Smooth muscle cell (in vitro differentiated cells): Measurements from ENCODE around the gene ETV6. TPM values are rescaled to one million over a fixed set of nuclear protein-coding genes. Genes with fewer than 3 reads are reported as not detected.

Experiments
- DNase-seq: peaks from one replicate; lab custom pipeline; 2025; ENCODE audit not compliant: unreplicated experiment; lab: John Stamatoyannopoulos, UW
- H2AFZ ChIP-seq: fragments of 200-600 bp; sonication (generic); 2 replicates; pipeline ENCODE4 v1.6.0; 2016; ENCODE audit warnings: antibody characterized with exemption, low read depth, mild to moderate bottlenecking
- H3F3A ChIP-seq: fragments of 200-600 bp; sonication (generic); 2 replicates; pipeline ENCODE4 v1.6.0; 2017; ENCODE audit warnings: antibody characterized with exemption, low read depth
- H3K27ac ChIP-seq: fragments of 200-600 bp; sonication (generic); 2 replicates; pipeline ENCODE4 v1.5.1; 2016; ENCODE audit warnings: low read depth, mild to moderate bottlenecking
- H3K27me3 ChIP-seq: fragments of 200-600 bp; sonication (generic); 2 replicates; pipeline ENCODE4 v1.6.1; 2016; ENCODE audit warnings: low read depth, mild to moderate bottlenecking
- H3K36me3 ChIP-seq: fragments of 200-600 bp; sonication (generic); 2 replicates; pipeline ENCODE4 v1.5.1; 2016; ENCODE audit warnings: low read depth
- H3K4me1 ChIP-seq: fragments of 200-600 bp; sonication (generic); 2 replicates; pipeline ENCODE4 v1.5.1; 2016; ENCODE audit warnings: low read depth
- H3K4me2 ChIP-seq: fragments of 200-600 bp; sonication (generic); 2 replicates; pipeline ENCODE4 v1.6.0; 2016; ENCODE audit warnings: mild to moderate bottlenecking
- H3K4me3 ChIP-seq: fragments of 200-600 bp; sonication (generic); 2 replicates; pipeline ENCODE4 v1.5.1; 2016; ENCODE audit warnings: mild to moderate bottlenecking
- H3K79me2 ChIP-seq: fragments of 200-600 bp; sonication (generic); 2 replicates; pipeline ENCODE4 v1.6.0; 2016; ENCODE audit warnings: low read depth, mild to moderate bottlenecking
- H3K9ac ChIP-seq: fragments of 200-600 bp; sonication (generic); 2 replicates; pipeline ENCODE4 v1.6.0; 2016; ENCODE audit warnings: low read depth
- H3K9me3 ChIP-seq: fragments of 200-600 bp; sonication (generic); replicated peaks from 2 replicates; pipeline ENCODE4 v1.5.1; 2016; ENCODE audit warnings: low read depth
- H4K20me1 ChIP-seq: fragments of 200-600 bp; sonication (generic); 2 replicates; pipeline ENCODE4 v1.6.0; 2016; ENCODE audit warnings: low read depth
- CTCF ChIP-seq: fragments of 200-600 bp; sonication (generic); IDR thresholded peaks from 2 replicates; pipeline ENCODE4 v1.5.1; 2017; ENCODE audit warnings: borderline replicate concordance, mild to moderate bottlenecking, antibody characterized with exemption; ENCODE audit not compliant: insufficient read depth, poor library complexity, severe bottlenecking
- WGBS: methylation state at CpG from one replicate; pipeline ENCODE4 v1.1.7; 2016; ENCODE audit warnings: low lambda C conversion rate; 5-methylcytosine and 5-hydroxymethylcytosine counted together
- polyA plus RNA-seq: library from polyadenylated mRNA; unstranded; fragments of >200 nt; fragmentation: Nextera tagmentation; extraction: Ambion mirVana; gene quantifications from 2 replicates; pipeline ENCODE4 v1.2.1, GENCODE V29; 2016
- total RNA-seq: library from RNA; depleted of rRNA; stranded (reverse); fragments of >200 nt; gene quantifications from 2 replicates; pipeline ENCODE4 v1.2.3, GENCODE V29; 2014

The ETV6 gene
- total and polyA plus RNA-seq, 2 experiments from 2014 or later: 11.5 to 23.8 TPM

GRCh38 chr12:11801643-11802042 is 152.2 kb downstream of the ETV6 start:
- peaks cover 14% of the 10 kb centered on the region for H3K4me1 ChIP-seq
- WGBS: 76% methylated on average over 5 of the region's 5 CpGs
- H3K36me3 ChIP-seq: no peaks in the 10 kb centered on the region
- H3K4me3 ChIP-seq: no peak overlapping the region
- H3K4me2 ChIP-seq: no peak overlapping the region
- H4K20me1 ChIP-seq: no peaks in the 10 kb centered on the region
- H2AFZ ChIP-seq: no peak overlapping the region
- TF ChIP-seq CTCF: no peak
- H3K9me3 ChIP-seq: no peaks in the 10 kb centered on the region
- no peak overlapping the region for H3K27ac ChIP-seq
- peaks cover 49% of the 10 kb centered on the region for H3K79me2 ChIP-seq
- H3K27me3 ChIP-seq: no peaks in the 10 kb centered on the region
- peaks cover 10% of the 10 kb centered on the region for H3F3A ChIP-seq
- no peak for DNase-seq
- H3K9ac ChIP-seq: no peak overlapping the region

GRCh38 chr12:11804130-11804529 is 154.7 kb downstream of the ETV6 start:
- 94% methylated on average over 1 of the region's 1 CpG for WGBS
- peaks cover 4% of the 10 kb centered on the region for H3F3A ChIP-seq
- TF ChIP-seq CTCF: no peak
- no peak overlapping the region for H3K9ac ChIP-seq
- H3K9me3 ChIP-seq: no peaks in the 10 kb centered on the region
- H3K4me1 ChIP-seq: no peaks in the 10 kb centered on the region
- H3K27me3 ChIP-seq: no peaks in the 10 kb centered on the region
- H2AFZ ChIP-seq: no peak overlapping the region
- DNase-seq: no peak
- no peak overlapping the region for H3K4me3 ChIP-seq
- H3K79me2 ChIP-seq: peaks cover 68% of the 10 kb centered on the region
- H4K20me1 ChIP-seq: no peaks in the 10 kb centered on the region
- no peak overlapping the region for H3K4me2 ChIP-seq
- H3K36me3 ChIP-seq: no peaks in the 10 kb centered on the region
- H3K27ac ChIP-seq: no peak overlapping the region

GRCh38 chr12:11805043-11805442 is 155.6 kb downstream of the ETV6 start:
- no peaks in the 10 kb centered on the region for H4K20me1 ChIP-seq
- no peak for TF ChIP-seq CTCF
- peaks cover 4% of the 10 kb centered on the region for H3F3A ChIP-seq
- no peak overlapping the region for H3K27ac ChIP-seq
- H3K4me2 ChIP-seq: no peak overlapping the region
- no peak for DNase-seq
- H3K4me1 ChIP-seq: no peaks in the 10 kb centered on the region
- H3K9me3 ChIP-seq: no peaks in the 10 kb centered on the region
- H3K4me3 ChIP-seq: no peak overlapping the region
- H3K79me2 ChIP-seq: peaks cover 61% of the 10 kb centered on the region
- H3K36me3 ChIP-seq: no peaks in the 10 kb centered on the region
- no peak overlapping the region for H2AFZ ChIP-seq
- no peak overlapping the region for H3K9ac ChIP-seq
- 73% methylated on average over 3 of the region's 3 CpGs for WGBS
- no peaks in the 10 kb centered on the region for H3K27me3 ChIP-seq

- Histone ChIP-seq H3K79me2 (peaks cover 56% of the 10 kb centered on the region), H3K9ac (no peak overlapping the region), H3K4me1 (peaks cover under 1% of the 10 kb centered on the region), H2AFZ (no peak overlapping the region), H3K27ac (no peak overlapping the region), H3K36me3 (no peaks in the 10 kb centered on the region), H3F3A (peaks cover 4% of the 10 kb centered on the region), H3K9me3 (no peaks in the 10 kb centered on the region), H4K20me1 (no peaks in the 10 kb centered on the region), H3K27me3 (no peaks in the 10 kb centered on the region), H3K4me3 (no peak overlapping the region), H3K4me2 (no peak overlapping the region)
- WGBS: 67% methylated on average over 3 of the region's 3 CpGs
- TF ChIP-seq CTCF: no peak
- DNase-seq: no peak
Measured at GRCh38 chr12:11805680-11806079, 156.2 kb downstream of the ETV6 start.
